Osteocyte (in vitro differentiated cells): ENCODE results near the gene OR2M4. TPM values are rescaled to one million over a fixed set of nuclear protein-coding genes. Genes with fewer than 3 reads are reported as not detected.
"Not testable (repeated sequence)": the region's sequence is repeated elsewhere in the genome, so short reads cannot be mapped to it uniquely, and the experiment has no call there.

Experiments used
- DNase-seq: peaks from one replicate; pipeline ENCODE4 v3.0.0; 2021; ENCODE audit warnings: mixed read lengths; ENCODE audit not compliant: unreplicated experiment; ENCODE audit errors: extremely low spot score
- H3K27ac Mint-ChIP-seq: one replicate; pipeline ENCODE4 v1.8.0; 2021; ENCODE audit warnings: mild to moderate bottlenecking, mixed read lengths; ENCODE audit not compliant: unreplicated experiment
- H3K27me3 Mint-ChIP-seq: one replicate; pipeline ENCODE4 v1.8.0; 2021; ENCODE audit warnings: mixed read lengths; ENCODE audit not compliant: unreplicated experiment
- H3K36me3 Mint-ChIP-seq: one replicate; pipeline ENCODE4 v1.8.0; 2021; ENCODE audit warnings: mixed read lengths; ENCODE audit not compliant: unreplicated experiment
- H3K4me1 Mint-ChIP-seq: one replicate; pipeline ENCODE4 v1.8.0; 2021; ENCODE audit warnings: mixed read lengths; ENCODE audit not compliant: unreplicated experiment
- H3K4me3 Mint-ChIP-seq: one replicate; pipeline ENCODE4 v1.8.0; 2021; ENCODE audit warnings: mild to moderate bottlenecking, moderate library complexity, mixed read lengths; ENCODE audit not compliant: unreplicated experiment
- H3K9me3 Mint-ChIP-seq: one replicate; pipeline ENCODE4 v1.8.0; 2021; ENCODE audit warnings: mixed read lengths; ENCODE audit not compliant: unreplicated experiment
- total RNA-seq: library from RNA; stranded (reverse); gene quantifications from 2 replicates; pipeline ENCODE4 v1.2.1, GENCODE V29; 2021
- TF ChIP-seq, protein P1 (sequence below): fragments of 200-600 bp; sonication (generic); IDR thresholded peaks from 2 replicates; pipeline ENCODE4 v1.5.0; 2021; ENCODE audit warnings: antibody characterized with exemption, mild to moderate bottlenecking, moderate library complexity

OR2M4 gene
- total RNA-seq, 1 donor from 2014 or later, result not detected

DNA sequence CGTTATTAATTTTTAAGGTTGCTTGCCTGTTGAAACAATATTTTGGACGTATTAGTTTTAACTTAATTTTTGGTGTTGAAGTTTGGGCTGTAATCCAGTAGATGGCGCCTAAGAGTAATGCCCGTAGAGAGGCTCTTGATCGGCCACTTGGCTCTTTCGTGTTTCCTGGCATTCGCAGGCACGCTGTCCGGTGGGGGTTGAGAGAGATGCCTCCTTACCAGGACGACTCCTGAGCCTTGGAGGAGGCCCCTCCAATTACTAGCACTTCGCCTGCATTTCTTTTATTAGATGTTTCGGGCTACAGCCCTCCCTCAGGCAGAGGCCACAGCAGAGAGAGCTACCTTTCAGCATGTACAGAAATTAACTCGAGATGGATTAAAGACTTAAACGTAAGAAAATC, 12.0 kb downstream of the OR2M4 start:
- H3K9me3 Mint-ChIP-seq, result peaks cover 49% of the 10 kb centered on the region
- H3K36me3 Mint-ChIP-seq, result no peaks in the 10 kb centered on the region
- DNase-seq, result no peak
- TF ChIP-seq, protein P1, sequence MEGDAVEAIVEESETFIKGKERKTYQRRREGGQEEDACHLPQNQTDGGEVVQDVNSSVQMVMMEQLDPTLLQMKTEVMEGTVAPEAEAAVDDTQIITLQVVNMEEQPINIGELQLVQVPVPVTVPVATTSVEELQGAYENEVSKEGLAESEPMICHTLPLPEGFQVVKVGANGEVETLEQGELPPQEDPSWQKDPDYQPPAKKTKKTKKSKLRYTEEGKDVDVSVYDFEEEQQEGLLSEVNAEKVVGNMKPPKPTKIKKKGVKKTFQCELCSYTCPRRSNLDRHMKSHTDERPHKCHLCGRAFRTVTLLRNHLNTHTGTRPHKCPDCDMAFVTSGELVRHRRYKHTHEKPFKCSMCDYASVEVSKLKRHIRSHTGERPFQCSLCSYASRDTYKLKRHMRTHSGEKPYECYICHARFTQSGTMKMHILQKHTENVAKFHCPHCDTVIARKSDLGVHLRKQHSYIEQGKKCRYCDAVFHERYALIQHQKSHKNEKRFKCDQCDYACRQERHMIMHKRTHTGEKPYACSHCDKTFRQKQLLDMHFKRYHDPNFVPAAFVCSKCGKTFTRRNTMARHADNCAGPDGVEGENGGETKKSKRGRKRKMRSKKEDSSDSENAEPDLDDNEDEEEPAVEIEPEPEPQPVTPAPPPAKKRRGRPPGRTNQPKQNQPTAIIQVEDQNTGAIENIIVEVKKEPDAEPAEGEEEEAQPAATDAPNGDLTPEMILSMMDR, result peak; percentile 46
- H3K27ac Mint-ChIP-seq, result no peak overlapping the region
- no peak overlapping the region for H3K4me3 Mint-ChIP-seq
- H3K27me3 Mint-ChIP-seq, result no peaks in the 10 kb centered on the region
- H3K4me1 Mint-ChIP-seq, result no peaks in the 10 kb centered on the region

DNA sequence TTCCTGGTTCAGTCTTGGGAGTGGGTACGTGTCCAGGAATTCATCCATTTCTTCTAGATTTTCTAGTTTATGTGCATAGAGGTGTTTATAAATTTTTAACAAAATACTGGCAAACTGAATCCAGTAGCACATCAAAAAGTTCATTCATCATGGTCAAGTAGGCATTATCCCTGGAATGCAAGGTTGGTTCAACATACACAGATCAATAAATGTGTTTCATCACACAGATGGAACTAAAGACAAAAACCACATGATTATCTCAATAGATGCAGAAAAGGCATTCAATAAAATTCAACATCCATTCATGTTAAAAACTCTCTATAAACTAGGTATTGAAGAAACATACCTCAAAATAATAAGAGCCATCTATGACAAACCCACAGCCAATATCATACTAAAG, 28.1 kb downstream of the OR2M4 start:
- H3K27ac Mint-ChIP-seq, DNase-seq: not testable (repeated sequence)
- H3K9me3 Mint-ChIP-seq, result peaks cover 37% of the 10 kb centered on the region

DNA sequence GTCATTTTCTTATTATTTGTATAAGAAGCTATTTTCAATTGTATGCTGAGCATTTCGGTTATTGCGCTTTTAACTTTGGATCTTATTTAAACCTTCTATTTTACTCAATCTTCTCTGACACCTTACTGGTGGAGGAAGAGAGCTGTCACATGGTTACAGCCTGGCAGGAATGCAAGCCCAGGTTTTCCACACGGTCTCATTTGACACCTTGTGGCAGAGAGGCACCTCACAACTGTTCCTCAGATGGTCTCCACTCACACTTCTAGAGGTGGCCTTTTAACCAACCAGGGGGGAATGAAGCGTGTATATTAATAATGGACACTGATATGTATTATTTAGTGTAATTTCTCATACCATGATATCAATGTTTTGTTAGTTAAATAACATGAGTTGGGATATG, 37.0 kb downstream of the OR2M4 start:
- Mint-ChIP-seq H3K36me3 (no peaks in the 10 kb centered on the region), H3K4me3 (no peak overlapping the region), H3K9me3 (peaks cover 53% of the 10 kb centered on the region)

More for the DNA sequence above, 28.1 kb downstream of the OR2M4 start:
- not testable (repeated sequence) for H3K4me3 Mint-ChIP-seq, H3K4me1 Mint-ChIP-seq, H3K36me3 Mint-ChIP-seq, H3K27me3 Mint-ChIP-seq

DNA sequence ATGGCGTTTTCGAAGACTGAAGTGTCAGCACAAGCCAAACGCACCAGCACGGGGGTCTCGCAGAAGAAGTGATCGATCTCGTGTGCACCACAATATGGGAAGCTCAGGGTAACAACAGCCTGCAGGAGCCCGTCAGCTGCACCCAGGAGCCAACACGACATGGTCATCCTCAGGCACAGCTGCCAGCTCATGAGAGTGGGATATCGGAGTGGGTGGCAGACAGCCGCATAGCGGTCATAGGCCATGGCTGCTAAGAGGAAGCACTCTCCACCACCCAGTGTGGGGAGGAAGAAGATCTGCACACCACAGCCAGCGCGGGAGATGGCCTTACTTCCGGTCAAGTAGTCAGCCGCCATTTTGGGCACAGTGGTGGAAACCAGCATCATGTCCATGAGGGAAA, 42.0 kb downstream of the OR2M4 start:
- H3K9me3 Mint-ChIP-seq, result peaks cover 23% of the 10 kb centered on the region

More for the DNA sequence above, 37.0 kb downstream of the OR2M4 start:
- Mint-ChIP-seq H3K4me1 (no peaks in the 10 kb centered on the region), H3K27me3 (no peaks in the 10 kb centered on the region), H3K27ac (no peak overlapping the region)
- TF ChIP-seq, protein P1, result no peak
- DNase-seq, result no peak

DNA sequence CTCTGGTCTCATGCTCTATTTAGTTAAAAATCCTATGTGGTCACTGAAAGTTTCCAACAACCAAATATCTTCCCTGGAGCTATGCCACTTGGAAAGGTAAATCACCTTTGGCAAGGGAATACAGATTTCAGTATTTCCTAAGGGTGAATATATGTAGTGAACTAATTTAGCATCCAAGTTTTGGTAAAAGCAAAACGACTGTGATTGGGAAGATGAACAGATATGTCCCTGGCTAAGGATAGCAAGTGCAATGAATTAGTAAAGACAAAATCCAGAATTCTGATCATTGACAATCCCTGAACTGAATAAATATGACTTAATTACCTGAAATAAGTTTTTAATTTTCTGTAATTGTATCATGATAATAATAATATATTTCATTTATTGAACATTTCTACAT, 46.7 kb downstream of the OR2M4 start, which contains the start of gene OR2T33:
Gene OR2T33 (minus strand): TSS at position 101 of the 400 bp plus-strand sequence. CDS start 4,162 bp downstream, outside the sequence.
- no peaks in the 10 kb centered on the region for H3K36me3 Mint-ChIP-seq
- H3K27ac Mint-ChIP-seq, result no peak within 1 kb of the TSS
- H3K4me1 Mint-ChIP-seq, result no peaks in the 10 kb centered on the region
- no peaks in the 10 kb centered on the region for H3K27me3 Mint-ChIP-seq
- peaks cover 40% of the 10 kb centered on the region for H3K9me3 Mint-ChIP-seq
- no peak for DNase-seq
- TF ChIP-seq, protein P1, result no peak
- H3K4me3 Mint-ChIP-seq, result no peak within 1 kb of the TSS

More for the DNA sequence above, 42.0 kb downstream of the OR2M4 start:
- H3K27me3 Mint-ChIP-seq, H3K4me1 Mint-ChIP-seq, DNase-seq, H3K27ac Mint-ChIP-seq, H3K36me3 Mint-ChIP-seq, H3K4me3 Mint-ChIP-seq: not testable (repeated sequence)

DNA sequence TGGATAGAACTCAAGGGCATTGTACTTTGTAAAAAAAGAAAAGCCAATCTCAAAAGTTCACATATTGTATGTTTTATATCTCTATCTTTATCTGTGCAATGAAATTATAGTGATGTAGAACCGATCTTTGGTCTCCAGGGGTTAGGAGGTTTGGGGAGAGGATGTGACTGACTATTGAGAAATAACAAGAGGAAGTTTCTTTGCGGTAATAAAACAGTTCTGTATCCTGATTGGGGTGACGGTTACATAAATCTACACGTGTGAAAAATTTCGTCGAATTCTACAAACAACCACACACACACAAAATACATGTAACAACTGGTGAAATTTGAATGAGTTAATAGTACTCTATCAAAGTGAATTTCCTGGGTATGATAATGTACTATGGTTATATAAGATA, 57.2 kb downstream of the OR2M4 start:
- TF ChIP-seq, protein P1, result no peak
- H3K4me1 Mint-ChIP-seq, result no peaks in the 10 kb centered on the region
- no peaks in the 10 kb centered on the region for H3K27me3 Mint-ChIP-seq
- peaks cover 42% of the 10 kb centered on the region for H3K9me3 Mint-ChIP-seq
- no peak overlapping the region for H3K27ac Mint-ChIP-seq
- H3K4me3 Mint-ChIP-seq, result no peak overlapping the region
- no peak for DNase-seq
- H3K36me3 Mint-ChIP-seq, result no peaks in the 10 kb centered on the region

Other genes with a start within 250 kb of the OR2M4 start
- not detected in 2 replicates for gene OR2L5, start 217.8 kb upstream of the OR2M4 start, total RNA-seq
- gene OR2L2, start 201.3 kb upstream of the OR2M4 start, total RNA-seq, result 0.08 and 0.13 TPM in 2 replicates
- gene OR2L3, start 184.6 kb upstream of the OR2M4 start, total RNA-seq, result not detected in 2 replicates
- gene OR2L13, start 136.2 kb upstream of the OR2M4 start, total RNA-seq, result not detected in 2 replicates
- gene OR2M5, start 86.3 kb upstream of the OR2M4 start, total RNA-seq, result not detected in 2 replicates
- gene OR2M2, start 56.6 kb upstream of the OR2M4 start, total RNA-seq, result not detected in 2 replicates
- gene OR2M3, start 34.2 kb upstream of the OR2M4 start, total RNA-seq, result not detected in 2 replicates
- not detected in 2 replicates for gene OR2T33, start 46.6 kb downstream of the OR2M4 start, total RNA-seq
- not detected in 2 replicates for gene OR2T12, start 72.0 kb downstream of the OR2M4 start, total RNA-seq
- not detected in 2 replicates for gene OR2M7, start 93.2 kb downstream of the OR2M4 start, total RNA-seq
- not detected in 2 replicates for gene OR14C36, start 117.4 kb downstream of the OR2M4 start, total RNA-seq
- gene OR2T4, start 130.2 kb downstream of the OR2M4 start, total RNA-seq, result not detected in 2 replicates
- not detected in 2 replicates for gene OR2T6, start 144.3 kb downstream of the OR2M4 start, total RNA-seq
- gene OR2T1, start 171.6 kb downstream of the OR2M4 start, total RNA-seq, result not detected in 2 replicates
- gene OR2T2, start 214.2 kb downstream of the OR2M4 start, total RNA-seq, result not detected in 2 replicates
- gene OR2T3, start 241.9 kb downstream of the OR2M4 start, total RNA-seq, result not detected in 2 replicates